Ishikawa (cell line): ENCODE results near the gene AGPS.

ENCODE experiments used
- CEBPB ChIP-seq: IDR thresholded peaks from 2 replicates; pipeline ENCODE4 v1.6.1; 2012
- CREB1 ChIP-seq: IDR thresholded peaks from 2 replicates; pipeline ENCODE4 v1.6.1; 2012; ENCODE audit warnings: low read depth
- EGR1 ChIP-seq: IDR thresholded peaks from 2 replicates; pipeline ENCODE4 v1.6.1; 2012
- EP300 ChIP-seq: IDR thresholded peaks from 2 replicates; pipeline ENCODE4 v1.6.1; 2012; ENCODE audit warnings: borderline replicate concordance
- FOXM1 ChIP-seq: IDR thresholded peaks from 2 replicates; pipeline ENCODE4 v1.6.1; 2012; ENCODE audit warnings: low read depth, borderline replicate concordance
- MAX ChIP-seq: IDR thresholded peaks from 2 replicates; pipeline ENCODE4 v1.6.1; 2012
- NFIC ChIP-seq: IDR thresholded peaks from 2 replicates; pipeline ENCODE4 v1.6.1; 2012
- RAD21 ChIP-seq: IDR thresholded peaks from 2 replicates; pipeline ENCODE4 v1.6.1; 2012; ENCODE audit warnings: low read depth
- REST ChIP-seq: IDR thresholded peaks from 2 replicates; pipeline ENCODE4 v1.6.1; 2012; ENCODE audit warnings: low read depth, mild to moderate bottlenecking
- TCF12 ChIP-seq: IDR thresholded peaks from 2 replicates; pipeline ENCODE4 v1.6.1; 2012; ENCODE audit warnings: low read depth
- YY1 ChIP-seq: IDR thresholded peaks from 2 replicates; pipeline ENCODE4 v1.6.1; 2012; ENCODE audit warnings: low read depth
- ZBTB7A ChIP-seq: IDR thresholded peaks from 2 replicates; pipeline ENCODE4 v1.6.1; 2012; ENCODE audit warnings: low read depth
- TF ChIP-seq, protein P1 (sequence below): IDR thresholded peaks from 2 replicates; pipeline ENCODE4 v1.6.1; 2012

DNA sequence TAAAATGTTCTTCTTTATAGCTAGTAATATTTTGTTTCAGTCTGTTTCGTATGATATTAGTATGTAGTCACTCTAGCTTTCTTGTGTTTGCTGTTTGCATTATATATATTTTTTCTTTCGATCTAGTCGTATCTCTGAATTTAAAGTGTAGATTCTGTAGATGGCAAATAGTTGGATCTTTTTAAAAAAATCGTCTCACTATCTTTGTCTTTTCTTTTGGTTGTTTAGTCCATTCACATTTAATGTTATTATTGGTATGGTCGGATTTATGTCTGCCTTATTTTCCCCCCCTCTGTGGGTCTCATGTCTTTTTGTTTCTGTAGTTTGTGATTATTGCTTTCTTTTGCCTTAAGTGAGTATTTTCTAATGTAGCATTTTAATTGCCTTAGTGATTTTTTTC is 84.3 kb downstream of the AGPS start:
- TF ChIP-seq MAX (no peak), RAD21 (no peak), CREB1 (no peak), REST (no peak), YY1 (no peak), EP300 (no peak), CEBPB (no peak), FOXM1 (no peak), TCF12 (no peak), NFIC (no peak), EGR1 (no peak), ZBTB7A (no peak)
- TF ChIP-seq, protein P1, sequence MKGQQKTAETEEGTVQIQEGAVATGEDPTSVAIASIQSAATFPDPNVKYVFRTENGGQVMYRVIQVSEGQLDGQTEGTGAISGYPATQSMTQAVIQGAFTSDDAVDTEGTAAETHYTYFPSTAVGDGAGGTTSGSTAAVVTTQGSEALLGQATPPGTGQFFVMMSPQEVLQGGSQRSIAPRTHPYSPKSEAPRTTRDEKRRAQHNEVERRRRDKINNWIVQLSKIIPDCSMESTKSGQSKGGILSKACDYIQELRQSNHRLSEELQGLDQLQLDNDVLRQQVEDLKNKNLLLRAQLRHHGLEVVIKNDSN, result no peak
